Measurements from ENCODE around the gene C2CD3. TPM values are rescaled to one million over a fixed set of nuclear protein-coding genes. Genes with fewer than 3 reads are reported as not detected.

C2CD3 gene
- total and polyA plus RNA-seq, 9 of the 15 experiments (the other 6 are each of a cell fraction or from before 2014, with no cell fraction given): 4.4 to 20.2 (median 15.4) TPM

DNA sequence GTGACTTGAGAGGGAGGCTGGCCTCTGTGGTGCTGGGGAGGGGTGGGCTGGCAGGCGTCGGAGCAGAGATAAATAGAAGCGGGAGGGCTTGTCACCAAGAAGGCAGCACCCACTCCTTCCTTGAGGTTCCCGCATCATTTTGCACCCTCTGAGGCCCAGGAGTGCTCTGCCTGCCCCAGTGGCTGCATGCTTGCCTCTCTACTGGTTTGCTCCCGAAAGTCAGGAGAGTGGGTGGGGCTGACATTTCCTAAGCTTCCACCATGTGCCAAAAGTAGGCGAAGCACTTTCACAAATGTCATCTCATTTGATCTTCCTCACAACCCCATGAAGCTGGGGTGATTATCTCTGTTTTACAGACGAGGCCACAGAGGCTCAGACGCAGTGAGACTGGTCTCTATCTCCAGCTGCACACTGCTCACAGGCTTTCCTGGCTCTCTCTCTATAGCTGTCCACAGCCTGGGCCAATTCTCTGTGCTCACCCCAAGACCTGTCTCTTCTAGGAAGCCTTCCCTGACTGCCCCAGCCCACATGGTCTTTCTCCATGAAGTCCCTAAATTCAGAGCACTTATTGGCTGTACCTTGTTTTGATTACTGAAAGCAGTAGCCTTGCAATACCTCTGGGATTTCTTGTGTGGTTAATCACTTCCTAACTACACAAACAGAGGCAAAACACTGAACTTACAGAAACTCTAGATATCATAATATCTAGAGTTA, 159.3 kb downstream of the C2CD3 start (continued):
- TF ChIP-seq ZNF512 (tag; IDR thresholded peaks at IDR 0.05): no peak
- TF ChIP-seq ZNF232 (CRISPR knock-in tag; IDR thresholded peaks at IDR 0.05): no peak
- TF ChIP-seq ARID3A (IDR thresholded peaks at IDR 0.05; ENCODE audit: borderline replicate concordance, low read depth, low read length): peak; percentile 66; the same call in 1 of the 2 replicates
- TF ChIP-seq ZNF586 (CRISPR knock-in tag; conservative IDR thresholded peaks at IDR 0.05): no peak
- peak; percentile 97 to 98 for TF ChIP-seq E2F6 (IDR thresholded peaks at IDR 0.05; ENCODE audit: borderline replicate concordance in 1 of 2, extremely low read depth in 1 of 2, insufficient read depth in 1 of 2, insufficient read length in 1 of 2, low read depth in 1 of 2, low read length in 1 of 2, poor library complexity in 1 of 2, severe bottlenecking in 1 of 2)
- no peak for TF ChIP-seq ZBTB34 (CRISPR knock-in tag; IDR thresholded peaks at IDR 0.05)
- TF ChIP-seq, protein P1, sequence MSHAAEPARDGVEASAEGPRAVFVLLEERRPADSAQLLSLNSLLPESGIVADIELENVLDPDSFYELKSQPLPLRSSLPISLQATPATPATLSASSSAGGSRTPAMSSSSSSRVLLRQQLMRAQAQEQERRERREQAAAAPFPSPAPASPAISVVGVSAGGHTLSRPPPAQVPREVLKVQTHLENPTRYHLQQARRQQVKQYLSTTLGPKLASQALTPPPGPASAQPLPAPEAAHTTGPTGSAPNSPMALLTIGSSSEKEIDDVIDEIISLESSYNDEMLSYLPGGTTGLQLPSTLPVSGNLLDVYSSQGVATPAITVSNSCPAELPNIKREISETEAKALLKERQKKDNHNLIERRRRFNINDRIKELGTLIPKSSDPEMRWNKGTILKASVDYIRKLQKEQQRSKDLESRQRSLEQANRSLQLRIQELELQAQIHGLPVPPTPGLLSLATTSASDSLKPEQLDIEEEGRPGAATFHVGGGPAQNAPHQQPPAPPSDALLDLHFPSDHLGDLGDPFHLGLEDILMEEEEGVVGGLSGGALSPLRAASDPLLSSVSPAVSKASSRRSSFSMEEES (CRISPR knock-in tag; IDR thresholded peaks at IDR 0.05): no peak
- no peak for TF ChIP-seq ILK (tag; IDR thresholded peaks at IDR 0.05; ENCODE audit: borderline replicate concordance, low read depth)
- no peak for TF ChIP-seq PCBP1 (IDR thresholded peaks at IDR 0.05; ENCODE audit: low read depth, low read length, poor library complexity, severe bottlenecking)
- TF ChIP-seq BCOR (IDR thresholded peaks at IDR 0.05): peak; percentile 95
- TF ChIP-seq CBX2 (IDR thresholded peaks at IDR 0.05; ENCODE audit: insufficient read depth, low read length, poor library complexity, severe bottlenecking): no peak
- TF ChIP-seq, protein P2, sequence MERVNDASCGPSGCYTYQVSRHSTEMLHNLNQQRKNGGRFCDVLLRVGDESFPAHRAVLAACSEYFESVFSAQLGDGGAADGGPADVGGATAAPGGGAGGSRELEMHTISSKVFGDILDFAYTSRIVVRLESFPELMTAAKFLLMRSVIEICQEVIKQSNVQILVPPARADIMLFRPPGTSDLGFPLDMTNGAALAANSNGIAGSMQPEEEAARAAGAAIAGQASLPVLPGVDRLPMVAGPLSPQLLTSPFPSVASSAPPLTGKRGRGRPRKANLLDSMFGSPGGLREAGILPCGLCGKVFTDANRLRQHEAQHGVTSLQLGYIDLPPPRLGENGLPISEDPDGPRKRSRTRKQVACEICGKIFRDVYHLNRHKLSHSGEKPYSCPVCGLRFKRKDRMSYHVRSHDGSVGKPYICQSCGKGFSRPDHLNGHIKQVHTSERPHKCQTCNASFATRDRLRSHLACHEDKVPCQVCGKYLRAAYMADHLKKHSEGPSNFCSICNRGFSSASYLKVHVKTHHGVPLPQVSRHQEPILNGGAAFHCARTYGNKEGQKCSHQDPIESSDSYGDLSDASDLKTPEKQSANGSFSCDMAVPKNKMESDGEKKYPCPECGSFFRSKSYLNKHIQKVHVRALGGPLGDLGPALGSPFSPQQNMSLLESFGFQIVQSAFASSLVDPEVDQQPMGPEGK (CRISPR knock-in tag; IDR thresholded peaks at IDR 0.05; ENCODE audit: borderline replicate concordance): no peak
- TF ChIP-seq TAF15 (IDR thresholded peaks at IDR 0.05; ENCODE audit: low read depth, low read length): no peak
- no peak for TF ChIP-seq TBP (optimal IDR thresholded peaks at IDR 0.05; ENCODE audit: low read depth, low read length)
- no peak for TF ChIP-seq ZNF165 (CRISPR knock-in tag; IDR thresholded peaks at IDR 0.05; ENCODE audit: borderline replicate concordance)
- no peak for TF ChIP-seq ZC3H4 (CRISPR knock-in tag; IDR thresholded peaks at IDR 0.05; ENCODE audit: borderline replicate concordance)
